ENCODE data around the gene DPH3. TPM values are rescaled to one million over a fixed set of nuclear protein-coding genes. Genes with fewer than 3 reads are reported as not detected.

Gene DPH3
- total RNA-seq, 2 experiments from 2014 or later = 13.9 to 23.8 TPM

DNA sequence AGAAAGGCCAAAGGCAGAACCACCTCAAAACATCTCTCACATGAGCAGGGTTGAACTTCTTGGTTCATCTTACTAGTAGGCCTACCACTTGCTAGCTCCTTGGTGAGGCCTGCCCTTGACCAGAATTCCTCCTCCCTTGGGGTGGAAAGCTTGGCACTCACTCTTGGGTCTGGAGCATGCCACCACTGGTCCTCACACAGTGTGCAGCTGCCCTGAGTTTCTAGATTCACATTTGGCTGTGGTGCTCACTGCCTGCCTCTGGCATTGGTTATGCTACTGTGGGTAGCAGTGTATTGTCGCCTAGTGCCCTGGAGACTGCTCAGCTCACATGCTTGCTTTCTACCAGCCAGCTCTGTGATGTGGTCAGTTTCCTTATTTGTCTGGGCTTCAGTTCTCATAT lies 23.9 kb upstream of the DPH3 start:
- Mint-ChIP-seq H3K4me1 (peaks cover 70% of the 10 kb centered on the region), H3K27me3 (no peaks in the 10 kb centered on the region), H3K36me3 (peaks cover 73% of the 10 kb centered on the region), H3K4me3 (peak overlapping the region; percentile 90), H3K27ac (peak overlapping the region; percentile 96), H3K9me3 (ENCODE audit: low read depth) (peaks cover 9% of the 10 kb centered on the region)
- DNase-seq (no peak), ATAC-seq (peak; percentile 13)
- CTCF ChIA-PET = interaction anchor here (1.1 to 5.7 kb wide), 14 partner anchors 14 to 265 kb away, joined by 3 to 134 read pairs (median 6); partner anchors contain the start of genes DPH3 and OXNAD1

DNA sequence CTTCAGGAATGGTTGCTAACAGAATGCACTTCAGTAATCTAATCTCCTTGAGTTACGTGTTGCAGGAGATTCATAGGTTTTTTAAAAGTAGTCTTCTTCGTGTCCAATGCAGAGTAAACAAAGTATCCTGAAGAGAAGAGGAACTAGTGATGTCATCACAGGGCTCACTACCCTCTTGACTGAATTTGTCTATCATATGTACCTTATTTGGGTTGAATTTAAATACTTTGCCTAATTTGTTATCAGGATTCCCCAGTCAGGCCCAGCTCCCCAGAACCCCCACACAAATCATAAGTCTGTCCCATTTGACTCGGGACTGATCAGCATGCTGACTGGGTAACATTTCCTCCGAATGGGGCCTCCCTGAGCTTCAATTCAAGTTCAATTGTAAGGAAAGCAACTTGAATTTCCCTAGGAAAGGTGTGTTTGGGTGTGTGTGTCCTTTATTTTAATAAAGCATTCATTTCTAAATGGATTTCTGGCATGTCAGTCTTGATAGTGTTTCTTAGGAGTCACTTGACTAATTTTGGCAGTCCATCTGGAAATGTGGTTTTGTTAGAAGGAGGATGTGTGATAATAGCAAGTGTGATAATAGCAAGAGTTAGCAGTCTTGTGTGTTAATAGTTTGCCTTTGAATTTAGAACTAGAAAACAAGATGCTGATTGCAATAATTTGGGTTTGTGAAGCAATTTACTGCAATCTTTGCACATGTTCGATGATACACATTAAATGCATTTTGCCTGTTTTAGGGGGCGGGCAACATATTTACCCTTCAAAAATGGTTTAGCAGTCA lies 22.2 kb upstream of the DPH3 start:
- DNase-seq = no peak
- Mint-ChIP-seq H3K36me3 (peaks cover 72% of the 10 kb centered on the region), H3K4me3 (peak overlapping the region; percentile 90), H3K9me3 (ENCODE audit: low read depth) (no peaks in the 10 kb centered on the region), H3K27ac (peak overlapping the region; percentile 96), H3K4me1 (peaks cover 58% of the 10 kb centered on the region), H3K27me3 (no peaks in the 10 kb centered on the region)
- CTCF ChIA-PET = interaction anchor here (1.2 to 4.9 kb wide), 12 partner anchors 8 to 265 kb away, joined by 3 to 33 read pairs (median 6); partner anchors contain the start of genes DPH3 and OXNAD1
- ATAC-seq = peak; percentile 2

DNA sequence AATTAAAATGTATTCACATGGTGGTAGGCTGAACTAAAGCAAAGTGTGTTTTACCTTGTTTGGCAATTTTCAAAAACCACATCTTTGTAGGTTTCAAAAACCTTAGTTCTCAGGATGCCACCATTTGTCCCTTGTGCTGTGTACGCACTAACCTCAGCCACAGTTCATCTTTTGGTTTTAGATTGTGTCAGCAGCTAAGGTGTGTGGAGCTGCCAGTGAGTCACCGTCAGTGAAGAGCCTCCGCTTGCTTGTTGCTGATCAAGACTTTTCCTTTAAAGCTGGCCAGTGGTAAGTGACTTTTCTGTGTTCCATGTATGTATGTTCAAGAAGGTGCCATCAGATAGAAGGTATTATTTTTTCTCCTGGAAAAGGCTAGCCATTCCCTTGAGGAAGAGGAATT lies 21.4 kb upstream of the DPH3 start:
- no peaks in the 10 kb centered on the region for H3K27me3 Mint-ChIP-seq
- H3K36me3 Mint-ChIP-seq = peaks cover 69% of the 10 kb centered on the region
- no peaks in the 10 kb centered on the region for H3K9me3 Mint-ChIP-seq (ENCODE audit: low read depth)
- peaks cover 51% of the 10 kb centered on the region for H3K4me1 Mint-ChIP-seq
- CTCF ChIA-PET = interaction anchor here (1.0 to 4.9 kb wide), 14 partner anchors 9 to 265 kb away, joined by 3 to 33 read pairs (median 4); partner anchors contain the start of genes DPH3 and OXNAD1
- DNase-seq (peak; percentile 87), ATAC-seq (peak; percentile 89)
- peak overlapping the region; percentile 90 for H3K4me3 Mint-ChIP-seq
- peak overlapping the region; percentile 96 for H3K27ac Mint-ChIP-seq

DNA sequence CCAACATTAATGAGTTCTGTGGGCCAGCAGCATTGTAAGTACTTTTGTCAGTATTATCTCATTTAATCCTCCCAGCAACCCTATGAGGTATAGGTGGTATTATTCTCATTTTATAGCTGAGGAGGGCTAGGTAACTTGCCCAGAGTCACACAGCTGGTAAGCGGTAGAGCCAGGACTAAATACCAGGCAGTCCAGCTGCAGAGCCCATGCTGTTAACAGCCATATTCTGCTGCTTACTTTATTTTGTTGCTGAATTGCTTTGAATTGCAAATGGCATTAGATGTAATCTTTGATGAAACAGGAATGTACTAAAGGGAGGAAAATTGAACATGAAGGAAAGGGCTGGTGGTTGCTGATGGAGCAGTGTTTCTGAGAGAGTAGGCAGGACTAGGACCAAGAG lies 19.9 kb upstream of the DPH3 start:
- Mint-ChIP-seq H3K4me3 (no peak overlapping the region), H3K36me3 (peaks cover 66% of the 10 kb centered on the region), H3K4me1 (peaks cover 38% of the 10 kb centered on the region), H3K27ac (peak overlapping the region; percentile 96), H3K9me3 (ENCODE audit: low read depth) (no peaks in the 10 kb centered on the region), H3K27me3 (no peaks in the 10 kb centered on the region)
- no peak for DNase-seq
- no peak for ATAC-seq
- CTCF ChIA-PET = interaction anchor here (1.0 to 4.9 kb wide), 6 partner anchors 9 to 242 kb away, joined by 3 to 33 read pairs (median 4); partner anchors contain the start of genes DPH3 and OXNAD1

DNA sequence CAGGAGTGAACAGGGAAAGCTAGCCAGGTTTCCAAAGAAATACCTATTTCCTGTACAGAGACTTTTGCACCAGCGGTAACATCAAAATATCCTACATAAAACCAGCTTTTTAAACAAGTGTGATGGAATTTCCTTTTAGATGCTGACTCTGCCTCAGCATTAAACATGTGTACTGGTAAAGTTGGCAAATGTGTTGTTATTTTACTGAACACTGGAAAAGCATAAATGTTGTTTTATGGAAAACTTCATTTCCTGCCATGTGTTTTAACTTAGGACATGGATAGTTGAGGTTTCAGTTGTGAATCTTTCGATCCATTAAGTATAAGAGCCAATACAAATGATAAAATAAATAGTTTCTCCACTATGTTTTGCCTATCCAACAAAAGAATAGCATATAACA lies 15.9 kb upstream of the DPH3 start:
- DNase-seq (no peak), ATAC-seq (no peak)
- peaks cover 40% of the 10 kb centered on the region for H3K36me3 Mint-ChIP-seq
- H3K27me3 Mint-ChIP-seq = no peaks in the 10 kb centered on the region
- no peaks in the 10 kb centered on the region for H3K9me3 Mint-ChIP-seq (ENCODE audit: low read depth)
- no peak overlapping the region for H3K4me3 Mint-ChIP-seq
- H3K4me1 Mint-ChIP-seq = peaks cover 14% of the 10 kb centered on the region
- CTCF ChIA-PET = interaction anchor here (2.8 kb wide), 1 partner anchor 12 kb away, joined by 23 read pairs; no protein-coding TSS in a partner anchor
- no peak overlapping the region for H3K27ac Mint-ChIP-seq

DNA sequence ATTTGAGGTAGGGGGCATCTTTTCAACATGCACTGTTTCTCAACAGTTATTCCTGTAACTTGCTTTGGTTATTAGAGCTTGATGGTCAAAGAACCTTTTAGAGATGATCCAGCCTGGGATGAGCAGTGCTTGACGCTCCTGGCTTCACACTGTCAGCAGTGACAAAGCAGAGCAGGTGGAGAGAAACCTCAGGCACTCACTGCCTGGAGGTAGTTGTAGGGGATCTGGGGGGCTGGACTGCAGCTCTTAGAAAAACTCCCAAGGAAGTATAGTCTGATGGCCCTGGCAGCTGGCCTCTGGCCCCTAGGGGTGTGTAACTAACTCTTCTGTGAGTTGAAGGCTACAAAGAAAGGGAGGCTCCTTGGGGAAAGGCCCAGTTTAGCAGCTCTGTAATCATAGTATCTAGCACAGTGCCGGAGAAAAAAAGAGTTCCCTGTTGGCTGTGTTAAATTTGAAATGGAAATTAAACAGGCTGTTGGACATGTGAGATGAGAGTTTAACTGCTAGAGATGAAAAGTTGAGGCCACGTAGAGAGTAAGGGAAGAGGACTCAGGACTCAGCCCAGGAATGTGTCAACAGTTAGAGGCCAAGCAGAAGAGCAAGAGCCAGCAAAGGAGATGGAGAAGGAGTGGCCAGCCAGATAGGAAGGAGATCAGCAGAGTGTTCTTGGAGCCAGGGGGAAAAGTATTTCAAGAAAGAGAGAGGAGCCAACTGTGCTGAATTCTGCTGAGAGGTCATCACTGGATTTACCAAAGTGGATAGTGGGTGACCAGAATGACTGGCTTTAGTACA lies 14.5 kb upstream of the DPH3 start:
- no peak overlapping the region for H3K27ac Mint-ChIP-seq
- ATAC-seq (no peak), DNase-seq (no peak)
- no peaks in the 10 kb centered on the region for H3K9me3 Mint-ChIP-seq (ENCODE audit: low read depth)
- no peak overlapping the region for H3K4me3 Mint-ChIP-seq
- H3K4me1 Mint-ChIP-seq = no peaks in the 10 kb centered on the region
- H3K27me3 Mint-ChIP-seq = no peaks in the 10 kb centered on the region
- CTCF ChIA-PET = interaction anchor here (1.5 to 2.8 kb wide), 3 partner anchors 11 to 41 kb away, joined by 3 to 23 read pairs (median 9); partner anchors contain the start of genes DPH3 and OXNAD1
- H3K36me3 Mint-ChIP-seq = peaks cover 31% of the 10 kb centered on the region

DNA sequence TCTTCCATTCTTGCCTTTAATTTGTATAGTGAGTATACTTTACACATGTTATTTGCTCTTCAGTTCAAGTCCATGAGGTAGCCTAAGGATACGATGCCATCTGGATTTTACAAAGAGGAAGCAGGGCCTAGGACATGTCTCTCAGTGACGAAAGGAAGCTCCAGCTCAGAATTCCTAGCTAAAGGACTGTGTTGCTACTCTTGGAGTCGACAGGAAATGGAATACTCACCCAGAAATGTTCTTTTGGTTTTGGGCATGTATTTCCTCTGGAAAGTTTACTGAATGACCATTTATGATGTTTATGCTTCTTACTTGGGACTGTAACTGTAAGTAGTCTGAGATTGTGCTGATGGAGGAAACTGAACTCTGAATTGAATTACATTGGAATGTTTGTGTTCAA lies 12.7 kb upstream of the DPH3 start:
- Mint-ChIP-seq H3K4me3 (no peak overlapping the region), H3K27ac (no peak overlapping the region), H3K27me3 (no peaks in the 10 kb centered on the region), H3K36me3 (peaks cover 20% of the 10 kb centered on the region), H3K9me3 (ENCODE audit: low read depth) (no peaks in the 10 kb centered on the region), H3K4me1 (no peaks in the 10 kb centered on the region)
- ATAC-seq (no peak), DNase-seq (no peak)
- CTCF ChIA-PET = interaction anchor here (0.7 to 2.4 kb wide), 5 partner anchors 13 to 42 kb away, joined by 3 to 9 read pairs (median 3); partner anchors contain the start of genes DPH3 and OXNAD1

DNA sequence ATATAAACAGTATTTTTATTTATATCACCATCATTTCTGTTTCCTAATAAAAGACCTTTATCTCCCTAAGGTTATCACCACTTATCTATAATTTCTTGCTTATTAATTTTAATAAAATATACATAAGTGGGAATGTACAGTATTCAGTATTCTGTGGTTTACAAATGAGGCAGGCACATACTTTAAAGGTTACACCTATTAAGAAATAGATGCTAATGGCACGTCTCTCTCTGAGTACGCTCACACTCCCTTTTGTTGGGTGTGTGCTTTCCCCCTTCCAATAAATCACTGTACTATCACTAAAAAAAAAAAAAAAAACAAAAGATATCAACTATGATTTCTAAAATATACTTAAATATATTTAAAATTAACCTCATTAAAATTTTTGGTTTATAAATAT lies 9.1 kb upstream of the DPH3 start:
- no peak for DNase-seq
- no peaks in the 10 kb centered on the region for H3K27me3 Mint-ChIP-seq
- H3K27ac Mint-ChIP-seq = no peak overlapping the region
- CTCF ChIA-PET = interaction anchor here (0.9 to 1.0 kb wide), 3 partner anchors 26 to 45 kb away, joined by 3 read pairs; no protein-coding TSS in a partner anchor
- no peak for ATAC-seq
- no peak overlapping the region for H3K4me3 Mint-ChIP-seq
- H3K9me3 Mint-ChIP-seq (ENCODE audit: low read depth) = no peaks in the 10 kb centered on the region
- H3K36me3 Mint-ChIP-seq = peaks cover 25% of the 10 kb centered on the region
- H3K4me1 Mint-ChIP-seq = peaks cover 7% of the 10 kb centered on the region

DNA sequence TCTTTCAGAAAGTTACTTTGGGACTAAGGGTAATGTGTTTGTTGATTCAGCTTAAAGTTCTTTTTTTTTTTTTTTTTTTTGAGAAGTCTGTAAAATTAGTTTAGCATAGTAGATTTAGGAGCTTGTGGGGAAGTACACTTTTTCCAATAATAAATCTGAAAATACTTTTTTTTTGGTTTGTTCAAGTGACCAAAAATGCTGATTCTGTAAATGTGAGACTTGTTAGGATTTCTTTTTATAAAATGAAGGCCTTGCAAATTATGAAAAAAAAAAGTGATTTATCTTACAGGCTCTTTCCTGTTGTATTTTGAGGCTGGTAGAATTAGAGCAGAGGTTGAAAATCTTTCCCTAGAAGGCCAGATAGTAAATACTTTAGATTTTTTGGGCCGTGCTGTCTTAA lies 7.8 kb upstream of the DPH3 start:
- H3K4me1 Mint-ChIP-seq = peaks cover 14% of the 10 kb centered on the region
- H3K9me3 Mint-ChIP-seq (ENCODE audit: low read depth) = no peaks in the 10 kb centered on the region
- no peak overlapping the region for H3K4me3 Mint-ChIP-seq
- H3K27me3 Mint-ChIP-seq = no peaks in the 10 kb centered on the region
- ATAC-seq (no peak), DNase-seq (no peak)
- H3K27ac Mint-ChIP-seq = no peak overlapping the region
- CTCF ChIA-PET = interaction anchor here (0.7 to 1.8 kb wide), 5 partner anchors 11 to 275 kb away, joined by 3 to 5 read pairs (median 4); no protein-coding TSS in a partner anchor
- H3K36me3 Mint-ChIP-seq = peaks cover 23% of the 10 kb centered on the region

DNA sequence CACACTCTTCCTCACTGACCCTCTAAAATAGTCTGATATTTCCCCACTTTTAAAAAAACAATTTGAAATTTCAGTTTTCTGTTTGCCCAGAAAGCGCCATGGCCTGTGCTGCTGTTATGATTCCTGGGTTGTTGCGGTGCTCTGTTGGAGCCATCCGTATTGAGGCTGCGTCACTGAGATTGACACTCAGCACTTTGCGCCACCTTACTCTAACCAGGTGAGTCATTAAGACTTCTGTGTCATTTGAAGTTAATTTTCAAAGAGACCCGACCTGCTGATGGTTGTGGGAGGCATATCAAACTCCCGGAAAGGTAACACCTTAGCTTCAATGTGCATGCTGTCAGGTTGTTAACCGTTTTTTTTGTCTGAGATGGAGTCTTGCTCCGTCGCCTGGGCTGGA lies 6.1 kb upstream of the DPH3 start:
- CTCF ChIA-PET = interaction anchor here (1.8 to 7.7 kb wide), 2 partner anchors 48 to 276 kb away, joined by 5 to 58 read pairs; no protein-coding TSS in a partner anchor
- peaks cover 20% of the 10 kb centered on the region for H3K36me3 Mint-ChIP-seq
- no peak overlapping the region for H3K27ac Mint-ChIP-seq
- H3K9me3 Mint-ChIP-seq (ENCODE audit: low read depth) = no peaks in the 10 kb centered on the region
- no peak overlapping the region for H3K4me3 Mint-ChIP-seq
- peaks cover 30% of the 10 kb centered on the region for H3K4me1 Mint-ChIP-seq
- DNase-seq = no peak
- no peak for ATAC-seq
- no peaks in the 10 kb centered on the region for H3K27me3 Mint-ChIP-seq

DNA sequence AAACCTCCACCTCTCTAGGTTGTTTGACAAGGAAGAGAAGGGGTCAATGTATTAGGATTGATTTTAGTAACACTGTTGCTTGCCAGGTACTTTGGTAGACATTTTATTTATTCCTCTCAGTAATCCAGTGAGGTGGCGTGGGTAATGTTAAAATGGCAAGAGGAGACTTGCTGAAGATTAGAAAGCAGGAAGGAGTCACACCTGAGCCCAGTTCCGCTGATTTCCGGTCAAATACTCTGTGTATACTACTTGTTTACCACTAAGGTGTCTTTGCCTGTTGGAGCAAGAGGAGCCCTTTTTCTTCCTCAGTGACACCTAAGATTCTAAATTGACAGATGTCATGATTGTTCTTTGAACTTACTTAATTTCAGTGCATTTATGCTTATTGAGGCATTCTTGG lies 2.0 kb upstream of the DPH3 start:
- CTCF ChIA-PET = interaction anchor here (1.5 to 7.7 kb wide), 8 partner anchors 14 to 284 kb away, joined by 4 to 58 read pairs (median 18); no protein-coding TSS in a partner anchor
- no peaks in the 10 kb centered on the region for H3K27me3 Mint-ChIP-seq
- peak overlapping the region; percentile 18 for H3K27ac Mint-ChIP-seq
- peak overlapping the region; percentile 21 for H3K4me3 Mint-ChIP-seq
- H3K9me3 Mint-ChIP-seq (ENCODE audit: low read depth) = no peaks in the 10 kb centered on the region
- DNase-seq (no peak), ATAC-seq (no peak)
- peaks cover 38% of the 10 kb centered on the region for H3K4me1 Mint-ChIP-seq
- peaks cover 14% of the 10 kb centered on the region for H3K36me3 Mint-ChIP-seq

DNA sequence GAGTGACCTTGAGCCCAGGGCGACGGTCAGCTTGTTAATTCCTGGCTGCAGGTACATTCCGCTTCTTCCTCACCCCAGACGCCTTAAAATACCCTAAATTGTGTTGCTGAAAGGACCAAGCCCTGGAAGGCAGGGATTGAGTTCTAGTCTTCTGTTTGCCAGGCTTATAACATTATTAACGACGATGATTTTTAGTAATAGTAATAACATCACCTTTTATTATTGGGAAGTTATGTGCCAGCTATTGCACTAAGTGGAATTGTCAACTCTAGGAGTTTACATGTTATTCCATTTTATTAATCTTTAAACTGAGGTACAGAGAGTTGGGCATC lies 678 bp upstream of the DPH3 start:
- peaks cover 9% of the 10 kb centered on the region for H3K36me3 Mint-ChIP-seq
- peaks cover 41% of the 10 kb centered on the region for H3K4me1 Mint-ChIP-seq
- peak overlapping the region; percentile 97 for H3K27ac Mint-ChIP-seq
- no peaks in the 10 kb centered on the region for H3K27me3 Mint-ChIP-seq
- no peaks in the 10 kb centered on the region for H3K9me3 Mint-ChIP-seq (ENCODE audit: low read depth)
- peak overlapping the region; percentile 84 for H3K4me3 Mint-ChIP-seq
- DNase-seq = no peak
- CTCF ChIA-PET = interaction anchor here (0.6 to 7.7 kb wide), 23 partner anchors 10 to 997 kb away, joined by 3 to 58 read pairs (median 4); no protein-coding TSS in a partner anchor
- no peak for ATAC-seq

DNA sequence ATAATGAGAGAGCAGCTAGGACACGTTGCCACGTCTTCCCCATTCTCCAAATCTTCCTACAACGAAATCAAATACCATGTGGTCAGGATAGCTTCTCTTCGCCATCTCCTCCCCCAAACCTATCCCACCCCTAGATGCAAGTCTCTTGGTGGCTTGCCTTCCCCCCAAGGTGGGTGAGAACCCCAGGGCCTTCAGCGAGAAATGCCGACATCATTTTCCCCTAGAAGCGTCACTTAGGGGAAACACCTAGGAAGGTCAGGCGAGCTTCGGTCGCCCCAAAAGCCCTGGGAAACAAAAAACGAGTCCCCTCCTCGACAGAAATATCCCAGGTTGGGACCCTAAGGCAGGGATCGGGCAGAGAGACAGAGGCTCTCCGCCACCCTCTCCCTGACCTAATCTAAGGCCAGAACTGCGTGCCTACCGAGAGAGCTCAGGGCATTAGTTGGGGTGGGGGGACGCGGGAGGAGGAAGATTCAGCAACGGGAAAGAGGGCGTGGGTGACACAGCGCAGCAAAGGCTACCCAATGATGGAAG lies 502 bp downstream of the DPH3 start:
- Mint-ChIP-seq H3K4me3 (peak overlapping the region; percentile 84), H3K4me1 (peaks cover 37% of the 10 kb centered on the region), H3K9me3 (ENCODE audit: low read depth) (no peaks in the 10 kb centered on the region), H3K27me3 (no peaks in the 10 kb centered on the region), H3K27ac (peak overlapping the region; percentile 97), H3K36me3 (peaks cover 9% of the 10 kb centered on the region)
- DNase-seq (no peak), ATAC-seq (no peak)
- CTCF ChIA-PET = interaction anchor here (0.7 to 7.7 kb wide), 21 partner anchors 9 to 1058 kb away, joined by 3 to 58 read pairs (median 4); partner anchors contain the start of gene CAPN7

Measured in activated CD8-positive, alpha-beta memory T cell treated with anti-CD3 and anti-CD28 coated beads, Interleukin-2, amount 10 ng/mL, durations not matched to agents 7 days and 5 days (primary cell).